SH-SY5Y (cell line): ENCODE data around the gene VAMP1.

Experiments used
- GATA2 ChIP-seq: IDR thresholded peaks from 2 replicates; pipeline ENCODE4 v1.6.1; 2011; ENCODE audit warnings: mild to moderate bottlenecking, low read depth, low read length
- GATA3 ChIP-seq: IDR thresholded peaks from 2 replicates; pipeline ENCODE4 v1.6.1; 2011; ENCODE audit warnings: low read depth, mild to moderate bottlenecking, low read length, moderate library complexity

DNA sequence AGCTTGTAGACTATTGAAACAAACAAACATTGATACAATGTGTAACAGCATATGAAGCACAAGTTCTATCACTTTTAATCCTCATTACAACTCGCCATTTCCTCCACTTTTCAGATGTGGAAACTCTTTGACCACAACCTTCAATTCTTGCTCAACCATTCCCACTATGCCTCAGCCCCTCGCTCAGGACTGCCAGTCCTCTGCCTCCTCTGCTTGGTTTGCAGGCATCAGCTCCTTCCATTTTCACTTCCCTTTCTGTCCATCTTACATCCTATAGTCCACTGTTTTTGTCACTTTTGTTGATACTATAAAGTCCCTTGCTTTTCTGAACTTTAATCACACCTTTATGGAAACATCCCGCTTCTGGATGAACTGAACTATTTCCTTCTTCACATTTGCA is 53.9 kb downstream of the VAMP1 start:
- TF ChIP-seq GATA3 (no peak), GATA2 (no peak)
